NCI-H226 (cell line): ENCODE results near the gene THG1L.
A peak's percentile ranks its signal among the peaks of the same experiment; 100 is the strongest.

Source experiments
- DNase-seq: peaks from one replicate; pipeline ENCODE4 v3.0.0-alpha.2; 2015

Gene THG1L

DNA sequence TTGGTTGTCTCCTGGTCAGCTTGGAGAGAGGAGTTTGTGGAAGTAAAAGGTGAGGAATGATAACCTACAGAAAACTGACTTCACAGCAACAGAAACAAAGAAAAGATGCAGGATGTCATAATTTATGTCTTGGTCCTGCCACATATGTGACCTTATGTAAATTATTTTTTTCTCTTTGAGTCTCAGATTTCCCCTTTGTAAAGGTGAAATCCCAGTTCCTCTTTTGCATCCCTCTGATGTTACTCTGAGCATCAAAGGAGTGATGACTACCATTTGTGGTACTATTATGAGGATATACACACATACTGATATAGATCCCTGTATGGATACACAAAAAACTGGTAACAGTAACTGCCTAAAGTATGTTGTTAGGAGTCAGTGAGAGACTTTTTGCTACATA is 1.4 kb upstream of the THG1L start:
- no peak for DNase-seq

DNA sequence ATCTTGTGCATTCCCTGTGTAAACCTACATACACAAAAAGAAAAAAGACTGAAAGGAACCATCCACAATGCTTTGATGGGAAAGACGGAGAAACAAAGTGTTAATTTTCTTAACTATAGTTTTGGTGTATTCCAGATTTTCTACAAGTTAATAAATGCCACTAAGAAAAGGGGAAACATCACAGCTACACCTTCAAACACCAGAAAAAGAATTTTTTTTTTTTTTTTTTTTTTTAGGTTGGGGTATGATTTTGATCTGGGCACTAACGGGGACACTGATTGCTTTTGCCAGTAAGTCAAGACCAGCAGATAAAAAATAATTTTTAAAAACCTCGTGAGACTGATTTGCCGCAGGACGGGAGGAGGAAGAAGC is 334 bp upstream of the THG1L start:
- no peak for DNase-seq

DNA sequence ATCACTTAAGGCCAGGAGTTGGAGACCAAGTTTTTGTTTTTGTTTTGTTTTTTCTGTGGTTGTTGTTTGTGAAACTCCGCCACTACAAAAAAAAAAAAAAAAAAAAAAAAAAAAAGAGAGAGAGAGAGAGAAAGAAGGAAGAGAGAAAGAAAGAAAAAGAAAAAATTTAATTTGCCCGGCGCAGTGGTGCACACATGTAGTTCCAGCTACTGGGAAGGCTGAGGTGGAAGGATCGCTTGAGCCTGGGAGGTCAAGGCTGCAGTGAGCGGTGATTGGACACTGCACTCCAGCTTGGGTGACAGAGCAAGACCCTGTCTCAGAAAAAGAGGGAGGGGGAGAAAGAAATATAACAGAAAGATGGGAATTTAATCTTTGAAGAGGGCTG is 902 bp downstream of the THG1L start:
- DNase-seq = no peak

DNA sequence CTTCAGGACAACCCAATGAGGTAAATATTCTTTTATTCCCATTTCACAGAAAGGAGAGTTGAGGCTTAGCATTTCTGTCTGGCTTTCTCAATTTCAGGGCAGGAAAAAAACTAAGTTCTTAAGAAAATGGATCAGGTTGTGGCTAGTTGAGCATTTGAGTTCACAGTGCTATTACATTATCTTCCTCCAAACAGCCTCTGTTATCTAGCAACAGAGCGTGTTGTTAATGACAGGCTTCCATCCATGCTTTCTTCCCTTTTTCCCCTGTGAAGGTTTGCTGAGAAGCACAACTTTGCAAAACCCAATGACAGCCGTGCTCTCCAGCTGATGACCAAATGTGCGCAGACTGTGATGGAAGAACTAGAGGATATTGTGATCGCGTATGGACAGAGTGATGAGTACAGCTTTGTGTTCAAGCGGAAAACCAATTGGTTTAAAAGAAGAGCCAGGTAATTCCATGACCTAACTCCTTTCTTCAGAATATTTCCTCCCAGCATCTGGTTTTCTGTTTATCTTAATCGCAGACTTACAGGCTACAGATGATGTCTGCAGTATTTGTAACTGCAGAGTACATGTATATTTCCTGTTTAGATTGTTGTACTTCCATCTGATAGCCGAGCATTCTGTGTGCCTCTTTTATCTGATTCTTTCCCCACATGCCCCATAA is 1.5 kb downstream of the THG1L start:
- DNase-seq = no peak

DNA sequence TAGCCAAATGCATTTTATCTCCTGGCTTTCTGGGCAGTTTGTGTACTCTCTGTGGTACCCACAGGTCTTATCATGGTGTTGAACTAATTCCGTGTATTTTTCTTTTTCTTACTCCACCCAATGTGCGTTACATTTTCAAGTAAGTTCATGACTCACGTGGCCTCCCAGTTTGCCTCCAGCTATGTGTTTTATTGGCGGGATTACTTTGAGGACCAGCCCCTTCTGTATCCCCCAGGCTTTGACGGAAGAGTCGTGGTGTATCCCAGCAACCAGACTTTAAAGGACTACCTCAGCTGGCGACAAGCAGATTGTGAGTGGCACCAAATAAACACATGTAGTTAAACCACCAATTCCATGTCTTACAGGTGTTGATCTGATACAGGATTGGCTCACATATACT is 3.2 kb downstream of the THG1L start:
- no peak for DNase-seq

DNA sequence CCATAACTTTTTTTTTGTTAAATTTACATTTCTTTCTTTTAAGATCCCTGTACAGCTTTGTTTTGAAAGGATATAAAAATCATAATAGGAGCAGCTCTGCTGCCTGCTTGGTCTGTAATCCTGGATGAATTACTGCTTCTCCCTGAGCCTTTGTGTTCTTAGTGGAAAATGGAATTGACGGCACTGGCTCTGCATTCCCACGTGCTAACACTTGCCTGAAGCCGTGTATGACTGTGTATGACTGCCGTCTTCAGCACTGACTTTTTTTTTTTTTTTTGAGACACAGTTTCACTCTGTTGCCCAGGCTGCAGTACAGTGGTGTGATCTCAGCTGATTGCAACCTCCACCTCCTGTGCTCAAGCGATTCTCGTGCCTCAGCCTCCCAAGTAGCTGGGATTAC is 4.8 kb downstream of the THG1L start:
- DNase-seq = no peak

DNA sequence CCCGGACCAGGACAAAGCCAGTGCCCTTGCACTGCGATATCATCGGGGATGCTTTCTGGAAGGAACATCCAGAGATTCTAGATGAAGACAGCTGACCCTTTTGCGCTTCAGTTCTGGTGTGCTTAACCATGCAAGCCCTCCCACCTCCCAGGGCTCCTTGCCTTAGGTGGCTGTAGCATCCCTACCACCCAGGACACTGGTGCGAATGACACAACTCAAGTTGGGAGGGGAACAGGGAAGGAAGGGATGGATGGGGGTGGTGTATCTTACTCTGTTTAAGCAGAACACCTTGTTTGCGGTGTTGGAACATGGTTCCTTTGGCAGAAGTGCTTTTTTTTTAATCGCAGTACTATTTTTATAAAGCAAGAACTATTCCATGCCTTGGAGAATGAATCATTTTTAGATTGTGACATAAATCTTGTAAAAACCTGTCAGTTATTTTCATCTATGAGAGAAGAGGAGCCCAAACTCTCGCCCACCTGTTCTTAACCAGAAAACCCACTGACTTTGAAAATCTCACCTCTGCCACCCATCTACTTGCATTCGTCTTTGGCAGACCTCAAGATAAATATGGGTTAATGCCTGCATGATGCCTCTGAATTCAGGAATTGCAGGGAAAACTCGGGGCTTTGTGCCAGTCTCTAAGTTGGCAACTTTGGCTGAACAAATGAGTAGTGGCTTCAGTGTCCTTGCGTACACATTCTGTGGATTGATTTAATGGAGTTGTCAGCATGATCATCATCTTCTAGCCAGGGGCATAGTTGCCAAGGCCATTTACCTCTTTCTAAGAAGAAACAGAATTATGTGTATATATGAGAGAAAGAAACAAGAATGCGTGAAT is 8.4 kb downstream of the THG1L start:
- DNase-seq = no peak

DNA sequence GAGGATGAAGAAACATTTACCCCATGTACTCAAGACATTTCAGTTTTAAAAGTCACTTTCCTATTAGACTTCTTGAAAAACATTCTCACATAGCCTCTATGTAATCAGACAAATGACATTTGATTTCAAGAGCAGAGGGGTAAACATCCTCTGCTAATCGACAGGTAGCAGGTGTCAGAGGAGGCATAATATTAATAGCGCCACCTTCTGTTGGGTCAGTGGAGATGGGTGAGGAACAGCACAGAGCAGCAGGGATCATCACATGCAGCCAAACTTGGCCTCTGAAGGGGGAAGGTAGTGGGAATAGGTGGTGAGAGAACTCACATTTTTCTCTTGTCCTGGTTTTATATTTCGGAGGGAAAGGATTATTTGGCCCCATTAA is 9.0 kb downstream of the THG1L start:
- DNase-seq = no peak

DNA sequence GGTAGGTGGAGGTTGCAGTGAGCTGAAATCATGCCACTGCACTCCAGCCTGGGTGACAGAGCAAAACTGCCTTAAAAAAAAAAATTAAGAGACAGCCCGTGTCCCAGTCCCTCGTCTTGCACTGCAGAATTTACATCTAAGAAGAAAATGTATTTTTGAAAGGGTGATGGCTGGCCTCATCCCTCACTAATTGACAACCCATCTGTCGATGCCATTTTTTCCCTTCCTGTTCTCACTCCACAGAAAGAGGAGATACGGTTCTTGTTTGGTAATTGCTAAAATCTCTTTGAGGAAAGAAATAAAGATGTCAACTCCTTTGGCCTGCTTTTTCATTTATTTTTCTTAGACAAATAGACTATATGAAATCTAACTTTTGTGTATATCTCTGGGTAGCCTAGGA is 9.9 kb downstream of the THG1L start:
- no peak for DNase-seq

DNA sequence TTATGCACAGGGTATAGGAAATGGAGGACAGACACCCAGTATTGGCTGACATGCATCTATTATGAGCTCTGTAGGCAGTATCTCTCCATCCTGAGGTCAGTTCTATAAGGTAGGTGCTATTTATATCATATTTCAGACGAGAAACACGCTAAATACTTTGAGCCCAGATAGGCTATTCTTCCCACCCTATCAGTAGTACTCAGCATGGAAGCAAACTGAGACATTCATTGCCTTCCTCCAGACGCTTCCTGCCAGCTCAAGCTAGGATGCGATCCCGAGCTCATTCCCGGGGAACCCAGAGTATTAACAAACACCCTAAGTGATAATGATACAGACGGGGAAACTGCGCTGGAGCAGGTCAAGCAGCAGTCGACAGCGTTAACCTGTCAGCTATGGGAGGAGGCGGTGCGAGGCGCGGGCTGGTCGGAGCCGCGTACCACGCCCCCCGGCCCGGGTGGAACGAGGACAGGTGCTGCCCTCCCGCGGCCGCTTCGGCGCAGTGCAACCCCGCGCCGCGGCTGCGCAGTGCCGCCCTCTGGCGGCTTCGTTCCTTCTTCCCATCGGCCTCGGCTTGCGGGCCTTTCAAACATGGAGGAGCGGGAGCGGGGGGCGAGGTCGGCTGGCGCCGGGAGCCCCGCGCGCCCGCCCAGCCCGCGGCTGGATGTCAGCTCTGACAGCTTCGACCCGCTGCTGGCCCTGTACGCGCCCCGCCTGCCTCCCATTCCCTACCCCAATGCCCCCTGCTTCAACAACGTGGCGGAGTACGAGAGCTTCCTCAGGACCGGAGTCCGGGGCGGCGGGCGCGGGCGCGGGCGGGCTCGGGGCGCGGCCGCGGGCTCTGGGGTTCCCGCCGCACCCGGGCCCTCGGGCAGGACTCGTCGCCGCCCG is 12.2 kb downstream of the THG1L start, which contains the start of gene LSM11:
TSS of gene LSM11 (plus strand) at position 550 of the 888 bp plus-strand sequence. CDS start at position 589, 39 bp downstream.
- DNase-seq = peak; percentile 68

DNA sequence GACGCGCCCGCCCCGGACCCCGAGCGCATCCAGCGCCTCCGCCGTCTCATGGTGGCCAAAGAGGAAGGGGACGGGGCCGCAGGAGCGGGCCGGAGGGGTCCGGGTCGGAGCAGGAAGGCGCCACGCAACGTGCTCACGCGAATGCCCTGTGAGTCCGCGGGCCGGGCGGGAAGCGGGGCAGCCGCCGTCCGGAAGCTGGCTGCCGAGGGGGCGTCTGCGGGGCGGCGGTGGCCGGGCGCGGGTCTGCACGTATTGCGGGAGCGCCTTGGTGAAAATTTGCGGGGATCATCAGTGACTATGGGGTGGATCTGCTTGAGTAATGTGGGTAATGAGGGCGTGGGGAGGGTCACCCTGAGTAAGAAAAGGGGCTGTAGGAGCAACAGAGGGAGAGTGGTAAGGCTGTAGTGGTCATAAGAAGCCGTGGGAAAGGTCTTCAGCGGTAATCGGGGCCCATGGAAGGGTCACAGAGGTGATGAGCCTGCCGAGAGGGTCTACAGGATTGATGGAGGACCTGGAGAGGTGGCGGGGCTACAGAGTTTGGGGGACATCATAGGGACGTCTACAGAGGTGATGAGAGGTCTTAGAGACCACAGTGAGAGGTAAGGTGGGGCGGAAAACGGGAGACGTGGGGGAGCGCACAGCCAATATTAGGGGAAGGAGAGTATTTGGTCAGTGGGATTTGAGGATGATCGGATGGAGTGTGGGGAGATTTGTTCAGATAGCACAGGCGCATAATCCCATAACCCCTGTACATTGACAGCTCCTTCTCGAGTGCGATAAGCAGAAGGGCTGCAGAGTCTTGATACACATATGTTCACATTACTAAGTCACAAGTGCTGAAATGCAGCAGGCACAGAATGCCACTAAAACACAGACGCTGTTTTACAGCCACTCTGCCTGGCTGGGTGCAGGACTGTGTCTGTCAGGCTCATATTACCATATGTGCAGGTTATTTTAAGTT is 13.1 kb downstream of the THG1L start:
- DNase-seq = no peak

DNA sequence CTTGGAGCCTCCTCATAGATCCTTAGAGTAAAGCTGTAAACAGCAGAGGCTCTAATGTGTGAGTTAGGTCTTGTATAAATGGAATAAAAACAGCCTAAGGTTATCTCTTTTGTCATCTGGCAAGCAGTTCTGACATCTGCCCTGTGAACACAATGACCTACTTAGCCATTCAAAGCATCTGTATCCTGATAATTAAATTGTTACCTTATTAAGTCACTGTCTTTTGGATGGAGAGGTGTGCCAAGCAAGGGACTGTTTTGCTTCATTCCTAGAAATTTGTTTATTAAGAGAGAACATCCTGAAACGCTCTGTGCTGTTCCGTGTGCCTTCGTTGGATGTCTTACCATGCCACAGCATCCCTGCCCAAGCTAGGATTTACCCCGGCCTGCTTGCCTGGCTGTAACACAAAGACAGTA is 13.8 kb downstream of the THG1L start:
- no peak for DNase-seq

DNA sequence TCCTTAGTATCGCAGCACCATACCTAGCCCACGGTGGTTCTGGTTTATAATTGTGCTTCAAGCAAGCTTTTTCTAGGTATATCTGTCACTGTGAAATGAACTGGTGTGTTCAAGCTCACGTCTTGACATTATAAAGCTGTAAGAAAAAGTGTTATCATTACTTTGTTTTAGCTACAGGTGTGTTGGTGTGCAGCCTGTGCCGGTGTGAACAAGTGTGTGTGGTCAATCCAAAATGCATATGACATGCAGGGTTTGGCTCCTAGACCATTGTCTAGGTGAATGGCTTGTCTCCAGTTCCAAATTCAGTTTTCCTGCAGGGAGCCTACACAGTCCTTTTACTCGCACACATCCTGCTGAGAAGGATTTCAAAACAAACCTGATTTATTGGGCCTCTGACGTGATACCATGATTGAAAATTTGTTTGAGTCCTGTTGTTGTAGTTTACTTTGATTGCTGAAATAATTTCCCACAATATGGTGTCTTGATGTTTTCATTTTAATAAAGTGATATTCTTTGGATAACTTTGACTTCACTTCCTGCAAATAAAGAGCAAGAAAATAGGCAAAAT is 16.0 kb downstream of the THG1L start:
- no peak for DNase-seq

DNA sequence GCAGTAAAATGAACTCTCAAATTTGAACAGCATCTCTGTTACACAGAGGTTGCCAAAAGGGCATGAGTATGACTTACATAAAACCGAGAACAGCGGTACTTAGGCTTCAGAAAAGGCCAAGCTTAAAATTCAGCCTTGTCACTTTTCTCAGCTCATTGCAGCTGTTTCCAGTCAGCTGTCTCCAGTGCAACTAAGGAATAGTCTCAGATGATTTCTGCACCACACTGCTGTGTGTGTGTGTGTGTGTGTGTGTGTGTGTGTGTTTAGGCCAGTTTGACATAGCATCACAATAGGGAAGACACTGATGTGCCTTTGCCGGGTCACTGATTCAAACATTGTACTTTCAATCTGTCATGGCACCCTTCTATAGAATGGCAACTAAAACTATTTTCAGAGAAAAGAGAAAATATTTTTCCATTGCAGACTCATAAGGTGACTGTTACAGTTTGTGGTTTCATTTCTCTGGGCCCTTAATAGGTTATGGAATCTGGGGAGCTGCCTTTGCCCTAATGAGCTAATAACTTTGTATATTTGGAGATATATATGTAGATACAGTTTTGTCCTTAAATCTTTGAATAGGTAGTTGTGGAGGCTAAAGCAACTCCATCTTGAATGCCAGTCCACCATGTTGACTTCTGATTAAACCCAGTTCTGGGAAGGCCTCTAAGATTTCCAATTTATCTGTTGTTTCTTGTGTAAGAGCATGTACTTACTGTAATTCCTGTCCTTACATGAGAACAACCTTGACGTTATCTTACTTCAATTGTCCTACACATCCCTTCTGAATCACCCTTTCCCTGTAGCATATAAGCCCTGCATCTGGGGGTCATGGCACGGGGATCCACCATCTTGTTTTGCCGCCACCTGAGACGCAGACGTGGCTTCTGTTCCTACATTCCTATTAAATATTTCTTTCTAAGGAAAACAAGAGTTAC is 16.8 kb downstream of the THG1L start:
- DNase-seq = no peak

DNA sequence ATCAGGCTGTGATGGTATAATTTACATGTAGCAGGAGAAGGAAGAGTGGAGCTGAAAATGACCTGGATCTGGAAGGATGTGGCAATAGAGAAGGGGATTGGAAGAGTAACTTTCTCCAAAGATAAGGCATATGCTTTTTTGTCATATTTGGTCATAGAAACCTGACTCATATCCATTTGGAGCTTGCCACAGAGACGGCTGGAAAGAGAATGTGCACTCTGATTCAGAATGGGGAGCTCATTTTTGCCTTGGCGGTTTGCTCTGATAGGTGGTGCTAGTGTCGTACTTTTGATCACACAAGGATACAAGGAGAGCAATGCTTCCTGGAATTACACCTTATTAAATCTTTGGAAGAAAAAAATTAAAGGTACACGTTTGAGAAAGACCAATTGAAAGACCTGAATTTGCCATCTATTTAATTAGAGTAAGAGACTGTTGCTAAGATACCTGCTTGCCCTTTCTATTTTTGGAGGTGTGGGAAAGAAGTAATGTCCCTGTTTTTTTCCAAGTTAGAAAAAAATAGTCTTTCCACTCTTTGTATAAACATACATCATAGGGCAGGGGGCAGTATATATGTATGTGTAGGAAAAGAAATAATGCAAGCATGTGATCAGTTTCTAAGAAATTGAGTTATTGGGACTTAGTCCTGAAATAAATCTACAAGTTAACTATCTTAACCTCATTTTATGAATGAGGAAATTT is 17.7 kb downstream of the THG1L start:
- peak; percentile 78 for DNase-seq

DNA sequence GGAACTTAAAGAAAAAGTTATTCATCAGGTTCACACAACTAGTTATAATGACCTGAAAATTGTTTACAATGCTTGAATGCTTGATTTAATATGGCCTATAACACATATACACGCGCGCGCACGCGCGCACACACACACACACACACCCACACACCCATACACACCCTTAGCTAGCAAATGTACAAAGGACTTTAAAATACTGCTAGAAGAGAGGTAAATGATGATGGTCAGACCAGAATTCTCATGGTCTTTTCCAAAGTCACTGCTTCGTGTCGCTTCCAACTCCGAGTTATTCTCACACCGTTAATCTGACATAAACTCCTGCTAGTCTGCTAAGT is 18.2 kb downstream of the THG1L start:
- DNase-seq = no peak

DNA sequence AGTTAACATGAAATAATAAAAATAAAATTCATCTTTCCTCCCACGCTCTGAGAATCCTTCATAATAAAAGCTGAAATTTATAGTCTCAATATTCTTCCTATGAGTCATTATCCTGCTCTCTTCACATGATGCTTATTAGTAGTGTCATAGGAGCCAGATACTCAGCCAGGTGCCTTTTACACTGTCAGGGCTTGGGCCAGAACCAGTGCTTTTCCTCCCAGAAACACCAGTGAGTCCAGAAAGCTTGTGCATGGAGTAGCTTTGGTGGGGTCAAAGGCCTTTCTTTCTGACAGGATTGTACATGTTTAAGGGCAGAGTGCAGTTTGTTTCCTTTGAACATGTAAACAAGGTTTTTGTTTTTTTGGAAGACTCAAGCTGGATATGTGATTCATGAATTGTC is 19.1 kb downstream of the THG1L start:
- peak; percentile 31 for DNase-seq

DNA sequence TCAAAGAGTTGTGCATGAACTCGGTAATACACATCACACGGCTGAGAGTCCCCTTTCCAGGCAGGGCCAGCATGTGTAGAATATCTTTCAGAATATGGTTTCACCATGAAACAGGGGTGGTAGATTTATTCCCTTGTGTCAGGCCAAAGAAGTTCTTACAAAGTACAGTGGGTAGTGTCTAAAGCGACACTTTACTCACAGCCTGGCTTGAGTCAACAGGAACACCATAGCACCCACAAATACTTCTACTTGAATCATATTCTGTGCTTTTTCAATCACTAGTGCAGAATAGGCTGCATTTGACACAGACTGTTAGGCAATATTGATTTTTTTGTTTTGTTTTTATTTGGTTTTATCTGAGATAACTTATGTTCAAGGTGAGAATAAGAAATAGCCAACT is 24.9 kb downstream of the THG1L start:
- no peak for DNase-seq

DNA sequence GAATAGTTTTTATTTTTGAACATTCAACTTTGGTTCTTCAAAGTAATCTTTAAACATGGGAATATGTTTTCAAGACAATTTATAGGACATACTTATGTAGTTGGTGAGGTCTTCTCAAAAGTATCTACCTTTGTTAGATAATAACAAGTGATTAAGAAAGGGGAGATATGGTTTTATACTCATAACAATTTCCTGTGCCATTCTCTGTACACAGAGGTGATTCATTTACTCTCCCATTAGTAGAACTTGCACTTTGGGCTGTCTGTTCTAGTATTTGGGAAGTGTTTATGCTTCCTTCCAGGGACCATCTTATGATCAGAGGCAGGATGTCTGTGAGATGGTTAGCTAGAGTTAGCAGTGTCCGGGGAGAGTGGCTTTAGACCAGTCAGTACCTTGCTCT is 27.5 kb downstream of the THG1L start:
- no peak for DNase-seq
